Measurements from ENCODE around the gene MGP.

- TF ChIP-seq CTCF (IDR thresholded peaks at IDR 0.05) = no peak
- TF ChIP-seq POLR2A (IDR thresholded peaks at IDR 0.05) = no peak
These were observed 19.2 kb upstream of the MGP start for GRCh38 chr12:14904854-14905253.

All from Peyer's patch (tissue), 4 donors.